MM.1S (cell line): ENCODE data around the gene SEZ6L.

Source experiments
- DNase-seq: peaks from one replicate; pipeline ENCODE4 v3.0.0-alpha.2; 2015
- H2AFZ ChIP-seq: fragments of 300-600 bp; sonication (generic); 2 replicates; pipeline ENCODE4 v1.6.0; 2016; ENCODE audit warnings: antibody characterized with exemption, low read length
- H3F3A ChIP-seq: fragments of 300-600 bp; sonication (generic); 2 replicates; pipeline ENCODE4 v1.6.1; 2016; ENCODE audit warnings: mild to moderate bottlenecking, antibody characterized with exemption, low read length, moderate library complexity, mixed read lengths; ENCODE audit not compliant: insufficient read depth
- H3K27ac ChIP-seq: fragments of 300-600 bp; sonication (generic); 2 replicates; pipeline ENCODE4 v1.5.1; 2016; ENCODE audit warnings: mild to moderate bottlenecking, low read length
- H3K27me3 ChIP-seq: fragments of 300-600 bp; sonication (generic); replicated peaks from 2 replicates; pipeline ENCODE4 v1.6.0; 2016; ENCODE audit warnings: low read length; ENCODE audit not compliant: insufficient read depth
- H3K36me3 ChIP-seq: fragments of 300-600 bp; sonication (generic); replicated peaks from 2 replicates; pipeline ENCODE4 v1.6.1; 2016; ENCODE audit warnings: mild to moderate bottlenecking, low read length, mixed read lengths; ENCODE audit not compliant: insufficient read depth
- H3K4me1 ChIP-seq: fragments of 300-600 bp; sonication (generic); 2 replicates; pipeline ENCODE4 v1.6.1; 2016; ENCODE audit warnings: low read length, mixed read lengths
- H3K4me2 ChIP-seq: fragments of 300-600 bp; sonication (generic); 2 replicates; pipeline ENCODE4 v1.6.0; 2016; ENCODE audit warnings: low read depth, low read length
- H3K4me3 ChIP-seq: fragments of 300-600 bp; sonication (generic); 2 replicates; pipeline ENCODE4 v1.5.1; 2016; ENCODE audit warnings: low read length, mixed read lengths
- H3K79me2 ChIP-seq: fragments of 300-600 bp; sonication (generic); 2 replicates; pipeline ENCODE4 v1.6.1; 2016; ENCODE audit warnings: mixed run types, low read length, mixed read lengths
- H3K9ac ChIP-seq: fragments of 300-600 bp; sonication (generic); 2 replicates; pipeline ENCODE4 v1.6.1; 2016; ENCODE audit warnings: low read length, mixed read lengths
- H3K9me2 ChIP-seq: fragments of 300-600 bp; sonication (generic); replicated peaks from 2 replicates; pipeline ENCODE4 v1.6.1; 2016; ENCODE audit warnings: mild to moderate bottlenecking, low read length, mixed read lengths; ENCODE audit not compliant: insufficient read depth
- H3K9me3 ChIP-seq: fragments of 300-600 bp; sonication (generic); replicated peaks from 2 replicates; pipeline ENCODE4 v1.6.1; 2016; ENCODE audit warnings: mild to moderate bottlenecking, low read length, mixed read lengths; ENCODE audit not compliant: insufficient read depth
- H4K20me1 ChIP-seq: fragments of 300-600 bp; sonication (generic); 2 replicates; pipeline ENCODE4 v1.6.1; 2016; ENCODE audit warnings: mild to moderate bottlenecking, low read length, moderate library complexity, mixed read lengths; ENCODE audit not compliant: insufficient read depth
- CTCF ChIP-seq: fragments of 300-600 bp; sonication (generic); IDR thresholded peaks from 2 replicates; pipeline ENCODE4 v1.5.1; 2016; ENCODE audit warnings: antibody characterized with exemption, low read length, mixed read lengths
- EZH2 ChIP-seq: fragments of 300-600 bp; sonication (generic); optimal IDR thresholded peaks from 2 replicates; pipeline ENCODE3; 2017; ENCODE audit warnings: low read depth, mild to moderate bottlenecking, antibody characterized with exemption, low read length, mixed read lengths
- EZH2phosphoT487 ChIP-seq: fragments of 300-600 bp; sonication (generic); IDR thresholded peaks from 2 replicates; pipeline ENCODE4 v1.6.1; 2018; ENCODE audit warnings: antibody characterized with exemption, low read length

The SEZ6L gene

GRCh38 chr22:26354707-26355106 lies 185.4 kb downstream of the SEZ6L start:
- no peaks in the 10 kb centered on the region for H3K9me3 ChIP-seq
- no peak overlapping the region for H3K4me3 ChIP-seq
- no peaks in the 10 kb centered on the region for H3F3A ChIP-seq
- no peaks in the 10 kb centered on the region for H3K79me2 ChIP-seq
- H3K27me3 ChIP-seq = peaks cover 28% of the 10 kb centered on the region
- no peak overlapping the region for H2AFZ ChIP-seq
- no peaks in the 10 kb centered on the region for H4K20me1 ChIP-seq
- H3K27ac ChIP-seq = no peak overlapping the region
- TF ChIP-seq EZH2phosphoT487 (no peak), CTCF (no peak)
- H3K9me2 ChIP-seq = no peaks in the 10 kb centered on the region
- no peak overlapping the region for H3K4me2 ChIP-seq
- H3K9ac ChIP-seq = no peak overlapping the region
- no peak for DNase-seq
- H3K4me1 ChIP-seq = no peaks in the 10 kb centered on the region
- H3K36me3 ChIP-seq = no peaks in the 10 kb centered on the region

- Histone ChIP-seq H3K27me3 (peaks cover 37% of the 10 kb centered on the region), H3F3A (no peaks in the 10 kb centered on the region), H3K27ac (no peak overlapping the region), H3K9ac (no peak overlapping the region), H3K4me2 (no peak overlapping the region), H3K4me1 (no peaks in the 10 kb centered on the region), H3K36me3 (no peaks in the 10 kb centered on the region), H2AFZ (no peak overlapping the region), H3K9me3 (no peaks in the 10 kb centered on the region), H4K20me1 (no peaks in the 10 kb centered on the region), H3K9me2 (no peaks in the 10 kb centered on the region), H3K4me3 (no peak overlapping the region), H3K79me2 (no peaks in the 10 kb centered on the region)
- no peak for DNase-seq
- TF ChIP-seq EZH2phosphoT487 (no peak), EZH2 (no peak), CTCF (no peak)
Measured at GRCh38 chr22:26357281-26357680, 188.0 kb downstream of the SEZ6L start.

GRCh38 chr22:26357813-26358212 lies 188.6 kb downstream of the SEZ6L start:
- peaks cover 39% of the 10 kb centered on the region for H3K27me3 ChIP-seq

More at GRCh38 chr22:26357813-26358212, 188.6 kb downstream of the SEZ6L start:
- Histone ChIP-seq H3K9ac (no peak overlapping the region), H3K9me3 (no peaks in the 10 kb centered on the region), H3K9me2 (no peaks in the 10 kb centered on the region), H3K79me2 (no peaks in the 10 kb centered on the region), H3K4me1 (no peaks in the 10 kb centered on the region), H3F3A (no peaks in the 10 kb centered on the region), H4K20me1 (no peaks in the 10 kb centered on the region), H3K27ac (no peak overlapping the region), H2AFZ (no peak overlapping the region), H3K36me3 (no peaks in the 10 kb centered on the region), H3K4me3 (no peak overlapping the region), H3K4me2 (no peak overlapping the region)
- DNase-seq = no peak
- TF ChIP-seq EZH2 (no peak), EZH2phosphoT487 (no peak), CTCF (no peak)
